Keratinocyte (primary cell): Measurements from ENCODE around the gene MBLAC1. TPM values are rescaled to one million over a fixed set of nuclear protein-coding genes. Genes with fewer than 3 reads are reported as not detected.

Experiments
- DNase-seq: peaks from one replicate; pipeline ENCODE4 v3.0.0-alpha.2; 2011; ENCODE audit warnings: low read depth, missing footprints, low spot score
- FAIRE-seq: peaks from 2 replicates; lab custom pipeline; 2011; peaks lifted over from hg19 to GRCh38; lab: Jason Lieb, UNC
- H2AFZ ChIP-seq: 2 replicates; pipeline ENCODE4 v1.6.0; 2012; ENCODE audit warnings: low read length, control low read depth, inconsistent platforms; ENCODE audit not compliant: control insufficient read depth
- H3K27ac ChIP-seq: 2 replicates; pipeline ENCODE4 v1.5.1; 2011; ENCODE audit warnings: low read length; ENCODE audit not compliant: control insufficient read depth, insufficient read depth
- H3K27me3 ChIP-seq: 3 replicates; pipeline ENCODE4 v1.6.0; 2011; ENCODE audit warnings: low read length; ENCODE audit not compliant: control insufficient read depth, insufficient read depth; ENCODE audit errors: extremely low read depth
- H3K36me3 ChIP-seq, 2 experiments: 2 replicates in 1 of 2; 3 replicates in 1 of 2; pipeline ENCODE4 v1.5.1; 2011; ENCODE audit warnings: low read length in 2 of 2, mild to moderate bottlenecking in 1 of 2; ENCODE audit not compliant: control insufficient read depth in 2 of 2, insufficient read depth in 2 of 2; ENCODE audit errors: extremely low read depth in 1 of 2
- H3K4me1 ChIP-seq: 3 replicates; pipeline ENCODE4 v1.5.1; 2011; ENCODE audit warnings: low read length; ENCODE audit not compliant: control insufficient read depth, insufficient read depth; ENCODE audit errors: extremely low read depth
- H3K4me2 ChIP-seq: 3 replicates; pipeline ENCODE4 v1.6.0; 2011; ENCODE audit warnings: low read depth, low read length; ENCODE audit not compliant: control insufficient read depth, insufficient read depth; ENCODE audit errors: extremely low read depth
- H3K4me3 ChIP-seq, 3 experiments: fragments of 200-600 bp in 1 of 3; sonication (generic) in 1 of 3; 2 replicates in 2 of 3; 3 replicates in 1 of 3; pipeline ENCODE4 v1.5.1; 2011 to 2016; ENCODE audit warnings: low read length in 3 of 3, mild to moderate bottlenecking in 3 of 3, control low read depth in 2 of 3, inconsistent platforms in 1 of 3, low read depth in 1 of 3, mixed read lengths in 1 of 3, mixed run types in 1 of 3, moderate library complexity in 1 of 3; ENCODE audit not compliant: control insufficient read depth in 2 of 3, insufficient read depth in 2 of 3; ENCODE audit errors: extremely low read depth in 1 of 3
- H3K79me2 ChIP-seq: 2 replicates; pipeline ENCODE4 v1.6.0; 2012; ENCODE audit warnings: low read length; ENCODE audit not compliant: control insufficient read depth, insufficient read depth
- H3K9ac ChIP-seq: 3 replicates; pipeline ENCODE4 v1.6.0; 2011; ENCODE audit warnings: low read length; ENCODE audit not compliant: control insufficient read depth, insufficient read depth; ENCODE audit errors: extremely low read depth
- H3K9me1 ChIP-seq: 3 replicates; pipeline ENCODE4 v1.6.0; 2011; ENCODE audit warnings: low read length; ENCODE audit not compliant: control insufficient read depth, insufficient read depth; ENCODE audit errors: extremely low read depth
- H3K9me3 ChIP-seq: 2 replicates; pipeline ENCODE4 v1.5.1; 2012; ENCODE audit warnings: low read depth, low read length; ENCODE audit not compliant: control insufficient read depth
- H4K20me1 ChIP-seq: 3 replicates; pipeline ENCODE4 v1.6.0; 2011; ENCODE audit warnings: low read length; ENCODE audit not compliant: control insufficient read depth, insufficient read depth; ENCODE audit errors: extremely low read depth
- CTCF ChIP-seq, 3 experiments: IDR thresholded peaks in 1 of 3; conservative IDR thresholded peaks in 1 of 3; optimal IDR thresholded peaks in 1 of 3; 2 replicates in 2 of 3; 3 replicates in 1 of 3; pipeline versions ENCODE3 to v1.5.1; 2011; ENCODE audit warnings: low read length in 3 of 3, mild to moderate bottlenecking in 3 of 3, moderate library complexity in 2 of 3, control low read depth in 1 of 3, inconsistent platforms in 1 of 3; ENCODE audit not compliant: insufficient read depth in 2 of 3; ENCODE audit errors: extremely low read depth in 1 of 3
- EZH2 ChIP-seq: IDR thresholded peaks from one replicate; pipeline ENCODE4 v1.6.1; 2012; ENCODE audit warnings: inconsistent platforms, mild to moderate bottlenecking, low read length, moderate library complexity
- dilution Hi-C: fragments of 300-500 bp; cut with MboI; formaldehyde crosslinking; loops from one replicate; pipeline ENCODE4 v1.7.0; 2020; ENCODE audit warnings: low sequenced_read_pairs; ENCODE audit not compliant: extremely low pct_ligation_motif_present
- polyA plus RNA-seq, 5 experiments: library from polyadenylated mRNA; depleted of rRNA in 3 of 5; stranded (reverse) in 3 of 5; stranded (forward) in 1 of 5; unstranded in 1 of 5; fragments of >200 nt; gene quantifications; 1 replicate in 1 of 5; 2 replicates in 3 of 5; 3 replicates in 1 of 5; pipeline versions ENCODE4 v1.2.1 to v1.2.3, GENCODE V29; 2011 to 2012; ENCODE audit warnings: missing spikeins in 2 of 5, low read depth in 1 of 5, low replicate concordance in 1 of 5

The MBLAC1 gene
- polyA plus RNA-seq, 1 donor (not counting 4 experiments of a cell fraction or from before 2014, with no cell fraction given), result 0.21 TPM

DNA sequence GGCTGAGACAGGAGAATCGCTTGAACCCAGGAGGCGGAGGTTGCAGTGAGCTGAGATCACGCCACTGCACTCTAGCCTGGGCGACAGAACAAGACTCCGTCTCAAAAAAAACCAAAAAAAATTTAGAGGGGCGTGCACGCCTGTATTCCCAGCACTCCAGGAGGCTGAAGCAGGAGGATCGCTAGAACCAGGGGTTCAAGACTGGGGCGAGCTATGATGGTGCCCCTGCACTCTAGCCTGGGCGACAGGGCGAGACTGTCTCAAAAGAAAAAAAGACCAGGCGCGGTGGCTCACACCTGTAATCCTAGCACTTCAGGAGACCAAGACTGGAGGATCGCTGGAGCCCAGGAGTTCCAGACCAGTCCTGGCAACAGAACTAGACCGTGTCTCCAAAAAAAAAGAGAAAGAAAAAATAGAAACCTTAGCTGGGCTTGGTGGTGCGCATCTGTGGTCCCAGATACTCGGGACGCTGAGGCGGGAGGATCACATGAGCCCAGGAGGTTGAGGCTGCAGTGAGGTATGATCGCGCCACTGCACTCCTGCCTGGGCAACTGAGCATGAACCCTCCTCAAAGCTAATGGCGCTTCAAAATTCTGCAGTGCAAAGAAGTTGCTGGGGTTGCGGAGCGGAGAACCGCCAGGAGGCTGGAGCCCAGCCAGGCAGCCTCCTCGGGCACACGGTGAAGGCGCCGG is 382 bp upstream of the MBLAC1 start:
- Histone ChIP-seq H3K79me2 (no peaks in the 10 kb centered on the region), H3K27me3 (no peaks in the 10 kb centered on the region), H3K9me1 (no peaks in the 10 kb centered on the region), H3K4me1 (peaks cover 10% of the 10 kb centered on the region), H2AFZ (peak overlapping the region; percentile 99), H3K4me2 (peak overlapping the region; percentile 72), H3K9ac (peak overlapping the region; percentile 97), H3K27ac (peak overlapping the region; percentile 97), H3K4me3 (peak overlapping the region; percentile 89 to 96 (median 94)), H3K9me3 (no peaks in the 10 kb centered on the region), H4K20me1 (no peaks in the 10 kb centered on the region), H3K36me3 (peaks cover 0 to 2% of the 10 kb centered on the region in 2 experiments)
- dilution Hi-C loops, result no loop called here
- FAIRE-seq (no peak), DNase-seq (no peak)
- TF ChIP-seq CTCF (optimal IDR thresholded peaks at IDR 0.05 in 1 of 3, IDR thresholded peaks at IDR 0.05 in 1 of 3, conservative IDR thresholded peaks at IDR 0.05 in 1 of 3; ENCODE audit: extremely low read depth in 1 of 3, insufficient read depth in 2 of 3, low read length in 3 of 3), result no peak
- no peak for TF ChIP-seq EZH2

DNA sequence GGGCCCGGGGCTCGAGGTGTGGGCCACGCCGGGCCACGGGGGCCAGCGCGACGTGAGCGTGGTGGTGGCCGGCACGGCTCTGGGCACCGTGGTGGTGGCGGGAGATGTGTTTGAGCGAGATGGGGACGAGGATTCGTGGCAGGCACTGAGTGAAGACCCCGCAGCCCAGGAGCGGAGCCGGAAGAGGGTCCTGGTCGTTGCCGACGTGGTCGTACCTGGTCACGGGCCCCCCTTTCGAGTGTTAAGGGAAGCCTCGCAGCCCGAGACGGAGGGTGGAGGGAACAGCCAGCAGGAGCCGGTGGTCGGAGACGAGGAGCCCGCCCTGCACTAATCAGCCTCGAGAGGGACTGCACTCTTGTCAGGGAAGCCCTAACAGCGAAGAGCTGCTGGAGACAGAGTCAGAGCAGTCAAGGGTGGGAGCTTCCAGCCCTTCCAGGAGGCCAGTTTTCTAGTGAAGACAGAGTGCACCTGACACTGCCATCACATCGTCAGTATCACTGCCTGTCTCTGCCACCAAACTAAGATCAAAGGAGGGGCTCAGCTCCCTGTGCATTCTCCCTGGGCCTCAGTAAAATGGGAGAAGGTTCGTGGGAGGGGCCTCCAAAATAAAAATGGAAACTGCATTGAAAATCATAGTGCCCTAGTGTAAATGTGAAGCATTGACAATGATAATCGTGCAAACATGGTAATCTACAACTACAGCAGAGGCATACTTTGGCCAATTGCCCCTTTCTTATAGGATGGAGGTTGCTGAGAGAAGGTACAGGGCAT is 1.3 kb downstream of the MBLAC1 start:
- Histone ChIP-seq H3K4me3 (peak overlapping the region; percentile 89 to 96 (median 94)), H3K9me1 (no peaks in the 10 kb centered on the region), H4K20me1 (no peaks in the 10 kb centered on the region), H3K27me3 (no peaks in the 10 kb centered on the region), H3K9ac (peak overlapping the region; percentile 97), H2AFZ (peak overlapping the region; percentile 99), H3K27ac (no peak overlapping the region), H3K36me3 (peaks cover 0 to 2% of the 10 kb centered on the region in 2 experiments), H3K4me2 (peak overlapping the region; percentile 72), H3K79me2 (no peaks in the 10 kb centered on the region), H3K4me1 (peaks cover 10% of the 10 kb centered on the region), H3K9me3 (no peaks in the 10 kb centered on the region)
- FAIRE-seq (no peak), DNase-seq (no peak)
- TF ChIP-seq CTCF (optimal IDR thresholded peaks at IDR 0.05 in 1 of 3, IDR thresholded peaks at IDR 0.05 in 1 of 3, conservative IDR thresholded peaks at IDR 0.05 in 1 of 3; ENCODE audit: extremely low read depth in 1 of 3, insufficient read depth in 2 of 3, low read length in 3 of 3), result no peak
- dilution Hi-C loops, result no loop called here
